ENCODE results near the gene MED28. TPM values are rescaled to one million over a fixed set of nuclear protein-coding genes. Genes with fewer than 3 reads are reported as not detected.

MED28 gene
- total RNA-seq, 2 experiments from 2014 or later: 53.4 to 56.3 TPM

DNA sequence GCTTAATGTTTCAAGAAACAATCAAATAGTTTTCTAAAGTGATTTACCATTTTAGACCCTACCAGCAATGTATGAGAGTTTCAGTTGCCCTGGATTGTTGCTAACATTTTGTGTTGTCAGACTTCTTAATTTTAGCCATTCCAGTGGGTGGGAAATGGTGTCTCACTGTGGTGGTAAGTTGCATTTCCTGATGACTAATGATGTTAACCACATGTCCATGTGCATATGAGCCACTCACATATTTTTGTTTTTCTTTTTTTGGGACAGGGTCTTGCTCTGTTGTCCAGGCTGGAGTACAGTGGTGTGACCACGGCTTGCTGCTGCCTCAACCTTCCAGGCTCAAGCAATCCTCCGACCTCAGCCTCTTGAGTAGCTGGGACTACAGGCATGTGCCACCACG lies 48.3 kb downstream of the MED28 start:
- ATAC-seq: no peak

DNA sequence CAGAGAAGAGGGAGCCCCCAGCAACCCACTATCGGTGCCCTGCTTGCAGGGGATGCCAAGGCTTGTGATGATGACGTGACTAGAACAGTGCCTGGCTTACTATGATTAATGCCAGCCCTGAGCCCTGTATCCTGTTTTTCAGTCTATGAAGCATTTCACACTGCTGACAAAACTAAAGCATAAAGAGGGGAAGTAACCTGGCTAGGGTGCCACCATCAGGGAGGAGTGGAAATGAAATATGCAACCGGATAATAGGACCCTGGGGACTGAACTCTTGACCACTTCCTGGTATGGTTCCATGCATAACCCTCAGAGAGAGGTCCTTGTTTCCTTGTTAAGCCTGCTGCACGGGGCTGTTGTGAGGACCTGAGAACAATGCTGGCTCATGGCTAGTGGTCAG lies 50.3 kb downstream of the MED28 start:
- H3K27me3 Mint-ChIP-seq: peaks cover 7% of the 10 kb centered on the region
- no peak overlapping the region for H3K4me3 Mint-ChIP-seq
- CTCF ChIA-PET: no interaction called here
- H3K4me1 Mint-ChIP-seq: peaks cover 15% of the 10 kb centered on the region
- H3K36me3 Mint-ChIP-seq: no peaks in the 10 kb centered on the region
- ATAC-seq (no peak), DNase-seq (no peak)
- no peak overlapping the region for H3K27ac Mint-ChIP-seq
- H3K9me3 Mint-ChIP-seq (ENCODE audit: low read depth): peaks cover 2% of the 10 kb centered on the region

More for the DNA sequence above, 48.3 kb downstream of the MED28 start:
- Mint-ChIP-seq H3K4me1 (peaks cover 15% of the 10 kb centered on the region), H3K27ac (no peak overlapping the region), H3K27me3 (peaks cover 10% of the 10 kb centered on the region), H3K9me3 (ENCODE audit: low read depth) (peaks cover 2% of the 10 kb centered on the region), H3K36me3 (no peaks in the 10 kb centered on the region), H3K4me3 (no peak overlapping the region)
- no peak for DNase-seq
- CTCF ChIA-PET: no interaction called here

DNA sequence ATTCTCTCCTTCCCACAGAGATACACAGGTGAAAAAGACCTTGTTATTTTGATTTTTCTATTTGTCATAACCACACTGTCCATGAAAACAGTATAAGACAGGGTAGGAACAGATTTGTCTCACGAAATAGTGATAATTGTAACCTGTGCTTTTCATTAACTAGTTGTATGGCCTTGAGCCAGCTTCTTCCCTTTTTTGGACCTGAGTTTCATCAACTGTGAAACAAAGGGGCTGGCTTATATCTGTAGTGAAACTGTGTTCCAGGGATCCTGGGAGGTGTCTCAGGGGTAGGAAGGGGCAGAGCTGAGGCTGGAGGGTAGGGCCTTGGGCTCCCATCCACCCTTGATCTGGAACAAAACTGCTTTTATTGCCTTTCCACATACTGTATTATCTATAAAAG lies 50.9 kb downstream of the MED28 start:
- H3K4me3 Mint-ChIP-seq: no peak overlapping the region
- H3K27ac Mint-ChIP-seq: no peak overlapping the region
- peaks cover 2% of the 10 kb centered on the region for H3K9me3 Mint-ChIP-seq (ENCODE audit: low read depth)
- DNase-seq (no peak), ATAC-seq (no peak)
- H3K27me3 Mint-ChIP-seq: peaks cover 10% of the 10 kb centered on the region
- H3K4me1 Mint-ChIP-seq: peaks cover 15% of the 10 kb centered on the region
- no peaks in the 10 kb centered on the region for H3K36me3 Mint-ChIP-seq
- CTCF ChIA-PET: no interaction called here

DNA sequence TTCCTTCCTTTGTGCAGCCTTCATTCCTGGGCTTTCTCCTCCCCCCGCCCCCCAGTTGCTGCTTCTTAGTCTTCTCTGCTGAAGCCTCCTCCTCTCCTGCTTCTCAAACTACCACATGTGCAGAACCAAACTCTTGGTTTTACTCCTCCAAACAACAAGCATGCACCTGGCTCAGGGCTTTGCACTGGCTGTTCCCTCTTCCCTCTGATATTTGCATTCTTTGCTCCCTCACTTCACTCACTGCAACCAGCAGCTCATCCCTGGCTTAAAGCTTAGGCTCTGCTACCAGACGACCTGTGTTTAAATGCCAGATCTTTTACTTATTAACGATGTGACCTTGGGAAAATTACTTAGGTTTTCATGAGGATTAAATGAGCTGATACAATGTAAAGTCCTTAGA lies 51.4 kb downstream of the MED28 start:
- ATAC-seq (no peak), DNase-seq (no peak)
- Mint-ChIP-seq H3K27ac (no peak overlapping the region), H3K36me3 (no peaks in the 10 kb centered on the region), H3K4me3 (no peak overlapping the region), H3K4me1 (peaks cover 15% of the 10 kb centered on the region), H3K9me3 (ENCODE audit: low read depth) (peaks cover 2% of the 10 kb centered on the region), H3K27me3 (peaks cover 15% of the 10 kb centered on the region)
- CTCF ChIA-PET: no interaction called here

DNA sequence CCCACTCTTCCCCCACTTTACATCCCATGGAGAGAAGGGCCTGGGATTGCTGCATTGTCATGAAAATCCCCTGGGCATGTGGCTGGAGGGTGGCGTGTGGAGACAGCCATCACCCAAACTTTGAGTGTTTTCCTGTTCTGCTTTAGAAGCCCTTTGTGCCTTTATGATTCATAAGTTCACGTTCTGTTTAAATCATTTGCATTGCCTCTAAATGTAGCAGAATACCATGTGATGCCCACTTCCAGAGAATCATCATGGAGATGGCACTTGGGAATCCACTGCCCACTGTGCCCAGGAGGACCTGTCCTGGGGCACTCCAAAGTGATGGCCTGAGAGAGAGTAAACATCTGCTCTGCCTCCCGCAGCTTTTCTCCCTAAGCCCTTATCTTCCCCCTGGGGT lies 52.8 kb downstream of the MED28 start:
- H3K27me3 Mint-ChIP-seq: peaks cover 29% of the 10 kb centered on the region
- no peak for ATAC-seq
- CTCF ChIA-PET: no interaction called here
- peaks cover 6% of the 10 kb centered on the region for H3K9me3 Mint-ChIP-seq (ENCODE audit: low read depth)
- H3K4me1 Mint-ChIP-seq: peaks cover 15% of the 10 kb centered on the region
- no peak overlapping the region for H3K27ac Mint-ChIP-seq
- no peak overlapping the region for H3K4me3 Mint-ChIP-seq
- DNase-seq: no peak
- no peaks in the 10 kb centered on the region for H3K36me3 Mint-ChIP-seq

DNA sequence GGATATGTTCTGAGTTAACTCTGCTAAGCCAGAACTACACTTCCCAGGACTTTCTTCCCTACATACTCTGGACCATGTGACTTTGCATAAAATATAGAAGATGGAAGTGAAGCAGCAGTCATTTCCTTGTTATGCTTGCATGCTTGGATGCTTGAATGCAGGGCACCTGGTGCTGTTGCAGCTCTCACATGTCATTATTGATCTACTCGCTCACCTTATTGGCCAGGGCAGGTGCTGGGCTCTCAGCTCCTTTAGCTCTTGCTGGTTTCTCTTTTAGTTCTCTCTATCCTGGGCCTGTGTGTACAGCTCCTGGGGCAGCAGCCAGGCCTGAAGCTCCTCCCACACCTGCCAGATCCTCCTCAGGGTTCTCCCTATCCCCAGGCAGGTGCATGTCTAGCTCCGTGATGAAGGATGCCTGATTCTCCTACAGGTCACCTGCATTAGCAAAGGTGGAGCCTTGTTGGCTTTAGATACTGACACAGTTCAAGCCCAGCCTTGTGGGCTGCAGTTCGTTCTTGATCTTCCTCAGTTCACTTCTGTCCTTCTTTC lies 53.3 kb downstream of the MED28 start:
- H3K36me3 Mint-ChIP-seq: no peaks in the 10 kb centered on the region
- peaks cover 6% of the 10 kb centered on the region for H3K9me3 Mint-ChIP-seq (ENCODE audit: low read depth)
- H3K4me1 Mint-ChIP-seq: peaks cover 12% of the 10 kb centered on the region
- ATAC-seq (no peak), DNase-seq (no peak)
- no peak overlapping the region for H3K27ac Mint-ChIP-seq
- CTCF ChIA-PET: no interaction called here
- H3K4me3 Mint-ChIP-seq: no peak overlapping the region
- H3K27me3 Mint-ChIP-seq: peaks cover 31% of the 10 kb centered on the region

DNA sequence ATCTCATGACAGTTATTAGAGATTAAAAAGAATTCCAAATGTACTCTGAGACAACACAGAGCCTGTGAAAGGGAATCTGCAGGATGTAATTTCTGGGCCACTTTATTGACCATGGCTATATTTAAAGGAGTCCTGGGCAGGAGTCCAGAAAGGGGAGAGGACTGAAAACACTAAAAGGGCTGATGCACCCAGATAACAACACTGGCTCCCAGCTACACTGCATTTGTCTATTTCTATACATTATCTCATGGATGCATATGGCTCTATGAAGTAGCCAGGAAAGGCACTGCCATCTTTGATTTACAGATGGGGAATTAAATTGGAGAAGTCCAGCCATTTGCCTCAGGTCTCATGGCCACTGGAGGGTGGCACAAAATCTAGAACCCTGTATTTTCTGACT lies 56.0 kb downstream of the MED28 start:
- Mint-ChIP-seq H3K27ac (no peak overlapping the region), H3K4me3 (no peak overlapping the region), H3K4me1 (no peaks in the 10 kb centered on the region), H3K27me3 (peaks cover 46% of the 10 kb centered on the region), H3K36me3 (no peaks in the 10 kb centered on the region), H3K9me3 (ENCODE audit: low read depth) (peaks cover 6% of the 10 kb centered on the region)
- DNase-seq (no peak), ATAC-seq (no peak)
- CTCF ChIA-PET: no interaction called here

DNA sequence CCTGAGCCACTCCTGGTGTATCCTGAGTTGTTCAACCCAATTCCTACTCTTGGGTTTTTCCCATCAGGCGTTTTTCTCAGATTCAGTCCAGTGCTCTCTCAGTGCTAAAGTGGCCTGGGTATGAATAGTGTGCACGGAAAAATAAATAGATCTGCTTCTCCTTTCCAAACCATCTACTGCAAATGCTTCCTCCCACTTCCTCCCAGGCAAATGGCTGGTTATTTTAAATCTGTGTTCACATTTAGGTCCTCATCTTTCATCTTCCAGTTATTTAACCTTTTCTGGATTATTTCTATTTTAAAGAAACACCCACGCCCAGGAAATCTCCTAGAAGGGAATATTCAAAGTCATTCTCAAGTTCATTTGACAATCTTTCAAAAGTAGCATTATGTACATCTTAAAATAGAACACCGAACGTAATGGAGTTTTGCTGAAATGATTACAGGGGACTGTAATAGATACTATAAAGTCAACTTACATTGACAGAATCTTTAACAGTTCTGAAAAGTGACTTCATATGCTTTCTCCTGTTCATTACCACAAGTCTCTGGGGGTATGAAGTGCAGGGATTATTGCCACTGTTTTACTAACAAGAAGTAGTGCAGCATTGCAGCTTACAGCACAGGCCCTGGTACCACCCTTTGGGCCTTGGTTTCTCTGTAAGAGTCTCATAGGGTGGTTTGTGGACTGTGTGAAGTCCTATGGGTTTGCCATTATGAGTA lies 66.3 kb downstream of the MED28 start:
- DNase-seq: no peak
- H3K36me3 Mint-ChIP-seq: no peaks in the 10 kb centered on the region
- H3K4me3 Mint-ChIP-seq: no peak overlapping the region
- H3K4me1 Mint-ChIP-seq: no peaks in the 10 kb centered on the region
- ATAC-seq: no peak
- peaks cover 30% of the 10 kb centered on the region for H3K27me3 Mint-ChIP-seq
- H3K27ac Mint-ChIP-seq: no peak overlapping the region
- no peaks in the 10 kb centered on the region for H3K9me3 Mint-ChIP-seq (ENCODE audit: low read depth)
- CTCF ChIA-PET: no interaction called here

DNA sequence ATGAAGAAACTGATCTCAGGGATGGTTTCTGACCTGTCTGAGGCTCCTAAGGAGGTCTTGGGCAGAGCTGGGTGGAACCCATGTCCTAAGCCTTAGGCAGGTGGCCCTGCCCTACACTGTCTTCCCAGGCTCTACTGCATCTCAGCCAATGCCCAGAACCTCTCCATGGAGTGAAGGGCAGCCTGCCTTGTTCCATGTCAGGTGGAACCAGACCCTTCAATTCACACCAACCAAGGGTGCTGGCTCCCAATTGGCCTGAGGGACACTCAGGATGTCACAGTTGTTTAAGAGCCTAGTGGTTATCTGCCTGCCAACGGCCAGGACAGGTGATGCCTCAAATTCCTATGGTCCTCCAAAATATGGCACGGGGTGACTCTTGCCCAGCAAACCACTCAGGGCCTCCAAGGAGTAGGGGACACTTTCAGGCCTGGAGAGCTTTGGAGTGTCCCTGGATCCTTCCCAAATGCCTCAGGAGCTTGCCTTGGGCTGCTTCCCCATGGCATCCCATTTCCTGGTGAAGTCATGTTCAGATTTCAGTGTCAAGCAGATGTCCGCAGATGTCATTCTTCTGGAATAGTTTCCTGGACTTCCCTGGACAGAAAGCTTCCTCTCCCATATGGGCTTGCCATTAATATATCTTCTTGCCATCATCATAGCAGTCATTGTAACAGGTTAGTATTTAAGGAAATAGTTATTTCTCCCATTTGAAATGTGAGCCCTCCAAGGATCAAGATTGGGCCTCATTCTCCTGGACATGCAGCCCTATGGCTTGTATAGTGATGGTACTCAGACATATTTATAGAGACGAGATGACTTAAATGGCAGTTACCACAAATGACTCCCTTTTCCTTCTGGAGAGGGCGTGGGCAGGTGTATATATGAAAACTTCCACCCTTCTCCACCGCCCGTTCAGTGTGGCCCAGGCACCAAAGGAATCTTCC lies 67.1 kb downstream of the MED28 start:
- no peak for DNase-seq
- no peak for ATAC-seq
- Mint-ChIP-seq H3K9me3 (ENCODE audit: low read depth) (no peaks in the 10 kb centered on the region), H3K4me1 (no peaks in the 10 kb centered on the region), H3K27ac (no peak overlapping the region), H3K36me3 (no peaks in the 10 kb centered on the region), H3K27me3 (peaks cover 25% of the 10 kb centered on the region), H3K4me3 (no peak overlapping the region)
- CTCF ChIA-PET: no interaction called here

DNA sequence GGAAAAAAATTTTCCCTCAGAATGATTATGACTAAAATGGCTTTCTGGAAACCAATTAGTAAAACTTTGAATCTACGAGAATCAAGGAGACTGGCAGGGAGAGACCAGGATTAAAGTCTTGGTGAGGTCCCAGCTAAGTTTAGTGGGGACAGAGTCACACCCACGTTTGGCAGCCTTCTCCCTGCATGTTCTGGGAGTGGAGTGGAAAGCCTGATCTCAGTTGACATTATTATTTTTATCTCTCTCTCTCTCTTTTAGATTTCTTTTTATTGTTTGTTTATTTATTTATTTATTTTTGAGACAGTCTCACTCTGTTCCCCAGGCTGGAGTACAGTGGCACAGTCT lies 67.8 kb downstream of the MED28 start:
- peaks cover 24% of the 10 kb centered on the region for H3K27me3 Mint-ChIP-seq
- H3K27ac Mint-ChIP-seq: no peak overlapping the region
- no peaks in the 10 kb centered on the region for H3K4me1 Mint-ChIP-seq
- DNase-seq: no peak
- CTCF ChIA-PET: no interaction called here
- ATAC-seq: no peak
- no peak overlapping the region for H3K4me3 Mint-ChIP-seq
- H3K36me3 Mint-ChIP-seq: no peaks in the 10 kb centered on the region
- H3K9me3 Mint-ChIP-seq (ENCODE audit: low read depth): no peaks in the 10 kb centered on the region

Other genes with a start within 250 kb of the MED28 start
- gene QDPR, start 102.6 kb upstream of the MED28 start, total RNA-seq: 10 to 100 TPM; 24.6 to 25.8 TPM
- not detected for gene CLRN2, start 99.5 kb upstream of the MED28 start, total RNA-seq
- 100 to 1,000 TPM; 198 to 249 TPM for gene LAP3, start 37.4 kb upstream of the MED28 start, total RNA-seq
- gene FAM184B, start 167.0 kb downstream of the MED28 start, total RNA-seq: under 1 TPM in 1 of 2 experiments, not detected in 1; 0.02 TPM
- 10 to 100 TPM; 38.9 to 56.4 TPM for gene DCAF16, start 196.1 kb downstream of the MED28 start, total RNA-seq
- 100 to 1,000 TPM in 1 of 2 experiments, 10 to 100 TPM in 1; 87.5 to 102 TPM for gene NCAPG, start 196.3 kb downstream of the MED28 start, total RNA-seq

All from activated CD8-positive, alpha-beta memory T cell treated with anti-CD3 and anti-CD28 coated beads, Interleukin-2, amount 10 ng/mL, durations not matched to agents 7 days and 5 days (primary cell).